ENCODE measurements around the gene ISX. TPM values are rescaled to one million over a fixed set of nuclear protein-coding genes. Genes with fewer than 3 reads are reported as not detected.

The ISX gene
- total RNA-seq, 1 experiment from 2014 or later, result not detected

DNA sequence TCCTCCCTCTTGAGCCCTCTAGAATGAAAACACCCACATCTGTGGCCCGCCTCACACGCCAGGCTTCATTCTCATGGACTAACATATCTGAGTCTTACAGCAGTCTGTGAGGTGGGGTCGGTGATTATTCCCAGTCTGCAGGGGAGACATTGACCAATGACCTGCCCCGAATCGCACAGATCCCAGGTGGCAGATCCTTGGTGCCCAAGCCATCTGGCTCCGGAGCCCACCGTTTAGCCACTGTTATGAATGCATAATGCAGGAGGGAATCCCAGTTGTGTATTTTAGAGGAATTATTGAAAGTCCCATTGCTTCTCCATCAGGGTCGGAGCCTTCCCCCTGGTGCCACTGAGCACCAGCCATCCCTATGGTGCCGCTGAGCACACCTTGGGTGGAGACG is 47.4 kb downstream of the ISX start:
- no peak for DNase-seq (ENCODE audit: low read depth)

DNA sequence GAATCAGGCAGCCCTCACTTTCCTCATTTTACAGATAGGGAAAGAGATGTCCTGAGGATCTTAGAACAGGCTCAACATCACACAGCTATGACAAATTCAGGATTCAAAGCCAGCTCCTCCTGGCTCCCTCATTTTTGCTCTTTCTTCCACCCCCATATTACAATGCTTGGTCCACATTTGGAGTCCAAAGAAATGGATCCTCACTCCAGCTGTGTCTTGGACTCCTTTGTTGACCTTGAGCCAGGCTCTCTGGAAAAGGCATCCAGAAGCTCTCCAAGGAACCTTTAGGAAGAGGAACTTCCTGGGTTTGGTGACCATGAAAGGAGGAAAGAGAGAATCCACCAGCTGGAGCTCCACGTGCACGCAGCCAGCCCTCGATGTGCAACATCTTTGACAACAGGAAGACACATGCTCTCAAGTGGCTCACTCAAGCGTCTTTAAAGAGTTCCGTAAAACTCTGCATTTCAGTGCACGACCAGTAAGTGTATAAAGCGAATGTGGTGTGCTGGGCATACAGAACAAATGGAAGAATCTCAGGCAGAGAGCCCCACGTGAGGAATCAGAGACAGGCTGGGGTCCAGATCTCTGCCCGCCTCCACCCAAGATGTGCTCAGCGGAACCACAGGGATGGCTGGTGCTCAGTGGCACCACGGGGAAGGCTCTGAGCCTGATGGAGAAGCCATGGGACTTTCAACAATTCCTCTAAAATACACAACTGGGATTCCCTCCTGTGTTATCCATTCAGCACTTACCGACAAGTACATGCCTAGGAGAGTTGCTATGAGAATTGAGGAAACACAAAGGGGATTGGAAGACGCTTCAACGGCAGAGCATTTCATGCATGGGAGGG is 48.4 kb downstream of the ISX start:
- no peak for DNase-seq (ENCODE audit: low read depth)

DNA sequence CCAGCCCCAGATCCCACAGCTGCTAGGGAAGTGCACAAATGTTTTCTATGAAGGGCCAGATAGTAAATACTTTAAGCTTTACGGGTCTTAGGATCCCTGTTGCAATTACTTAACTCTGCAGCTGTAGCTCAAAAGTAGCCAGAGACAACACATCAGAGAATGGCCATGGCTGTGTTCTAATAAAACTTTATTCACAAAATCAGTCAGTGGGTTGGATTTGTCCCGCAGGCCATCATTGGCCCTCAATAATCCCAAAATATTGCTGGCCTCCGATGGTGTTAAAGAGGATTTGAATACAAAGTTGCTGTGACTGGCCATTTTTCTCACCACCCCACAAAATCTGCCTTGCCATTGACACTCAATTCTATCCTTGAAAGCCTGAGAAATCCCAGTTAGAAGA is 49.6 kb downstream of the ISX start:
- no peak for DNase-seq (ENCODE audit: low read depth)

DNA sequence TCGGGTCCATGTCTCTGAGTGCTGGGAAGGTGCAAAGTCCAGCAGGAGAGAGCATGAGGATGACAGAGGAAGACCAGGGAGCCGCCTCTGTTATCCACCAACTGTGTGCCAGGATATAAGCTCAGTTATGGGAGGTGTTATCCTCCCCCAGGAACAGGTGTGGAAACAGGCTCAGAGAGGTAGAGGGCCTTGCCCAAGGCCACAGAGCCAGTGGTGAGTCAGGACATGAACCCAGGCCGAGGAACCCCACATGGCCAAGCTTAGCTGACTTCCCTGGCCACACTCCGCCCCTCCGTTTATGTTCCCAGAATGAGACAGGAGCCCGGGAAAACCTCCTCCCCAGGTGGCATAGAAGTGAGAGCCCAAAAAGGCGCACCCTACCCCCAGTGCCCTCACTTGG is 50.3 kb downstream of the ISX start:
- no peak for DNase-seq (ENCODE audit: low read depth)

DNA sequence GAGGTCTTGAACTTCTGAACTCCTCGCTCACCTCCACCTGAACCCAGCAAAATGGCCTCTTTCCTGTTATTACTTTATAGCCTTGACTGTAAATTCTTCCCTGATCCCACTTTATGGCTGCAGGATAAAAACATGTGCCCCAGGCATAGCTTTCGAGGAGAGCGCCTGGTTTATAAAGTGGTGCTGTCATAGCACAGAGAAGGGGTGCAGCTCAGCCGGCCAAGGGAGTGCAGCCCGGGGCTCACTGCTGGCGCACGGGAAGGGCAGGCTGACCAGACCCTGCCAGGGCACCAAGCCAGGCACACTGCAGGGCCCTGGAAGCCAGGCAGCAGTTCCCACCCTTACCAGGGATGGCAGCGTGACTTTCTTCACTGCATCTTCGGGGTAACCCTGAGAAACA is 50.9 kb downstream of the ISX start:
- peak; percentile 15 for DNase-seq (ENCODE audit: low read depth)

DNA sequence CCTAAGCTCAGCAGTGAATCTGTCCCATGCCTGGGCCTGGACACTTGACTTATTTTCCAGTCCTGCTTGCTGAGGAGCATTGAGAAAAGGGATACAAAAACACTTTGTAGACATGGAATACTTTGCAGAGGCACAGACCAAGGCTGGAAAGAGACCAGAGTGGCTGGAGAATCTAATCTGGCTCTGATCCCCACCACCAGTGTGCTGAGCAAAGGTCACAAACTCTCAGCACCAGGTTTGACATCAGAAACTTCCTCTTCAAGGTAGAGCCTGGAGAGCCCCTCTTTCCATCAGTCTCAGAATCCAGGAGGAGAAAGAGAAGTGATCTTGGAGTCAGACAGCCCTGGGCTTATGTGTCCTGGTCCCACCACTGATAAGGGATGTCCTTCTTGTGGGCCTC is 53.5 kb downstream of the ISX start:
- DNase-seq (ENCODE audit: low read depth), result no peak

DNA sequence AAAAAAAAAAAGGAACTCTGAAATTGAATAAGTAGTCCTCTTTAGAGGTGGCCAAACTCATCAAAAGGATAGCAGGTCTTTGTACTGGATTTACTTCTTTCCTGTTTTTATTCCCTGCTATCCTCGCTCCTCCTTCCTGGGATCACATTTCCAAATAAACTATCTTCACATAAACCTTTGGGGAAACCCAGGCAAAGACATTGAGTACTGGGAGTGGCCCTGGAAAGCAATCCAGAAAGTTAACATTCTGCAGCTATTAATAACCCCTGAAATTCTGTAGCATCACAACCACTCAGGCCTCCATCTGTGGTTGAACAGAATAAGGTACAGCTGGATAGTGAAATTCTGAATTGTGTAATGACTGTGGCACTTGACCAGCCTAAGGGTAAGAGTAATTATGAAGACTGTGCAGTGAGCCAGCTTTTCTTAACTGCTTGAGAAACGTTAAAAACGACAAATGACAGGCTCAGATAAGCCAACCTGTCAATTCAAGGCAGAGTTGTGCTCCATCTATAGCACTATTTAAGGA is 58.8 kb downstream of the ISX start:
- no peak for DNase-seq (ENCODE audit: low read depth)

DNA sequence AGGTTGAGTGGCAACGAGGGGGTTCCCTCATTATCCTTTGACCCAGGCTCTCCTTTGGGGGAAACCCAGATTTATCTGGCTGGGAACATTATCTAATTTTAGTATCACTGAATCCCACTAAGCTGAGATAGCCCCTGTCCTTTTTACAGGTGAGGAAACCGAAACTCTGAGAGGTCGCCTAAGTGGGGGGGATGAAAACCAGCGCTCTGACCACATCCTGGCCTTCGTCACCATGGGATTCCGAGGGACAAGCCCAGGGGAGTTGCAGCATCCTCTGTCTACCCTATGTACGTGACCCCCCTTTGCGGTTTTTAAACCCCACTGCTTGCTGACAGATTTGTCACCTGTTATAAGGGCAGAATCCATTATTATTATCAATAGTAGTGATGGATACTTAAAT is 61.0 kb downstream of the ISX start:
- DNase-seq (ENCODE audit: low read depth), result no peak

DNA sequence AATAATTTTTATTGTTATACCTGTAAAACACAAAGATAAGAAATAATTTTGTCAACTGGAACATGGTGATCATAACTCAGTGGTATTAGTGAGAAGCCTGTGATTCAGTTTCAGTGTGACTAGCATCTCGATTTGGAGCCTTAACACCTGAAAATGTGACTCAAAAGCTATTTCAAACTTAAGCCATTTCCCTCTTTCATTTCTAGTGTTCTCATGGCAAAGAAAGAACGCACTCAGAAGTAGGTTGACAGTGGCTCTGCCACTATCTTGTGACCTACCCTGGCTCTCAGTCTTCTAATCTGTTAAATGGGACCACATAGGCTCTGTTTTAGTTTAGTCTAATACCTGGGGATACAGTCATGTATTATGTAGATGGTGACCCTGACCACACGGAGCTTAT is 62.7 kb downstream of the ISX start:
- no peak for DNase-seq (ENCODE audit: low read depth)

DNA sequence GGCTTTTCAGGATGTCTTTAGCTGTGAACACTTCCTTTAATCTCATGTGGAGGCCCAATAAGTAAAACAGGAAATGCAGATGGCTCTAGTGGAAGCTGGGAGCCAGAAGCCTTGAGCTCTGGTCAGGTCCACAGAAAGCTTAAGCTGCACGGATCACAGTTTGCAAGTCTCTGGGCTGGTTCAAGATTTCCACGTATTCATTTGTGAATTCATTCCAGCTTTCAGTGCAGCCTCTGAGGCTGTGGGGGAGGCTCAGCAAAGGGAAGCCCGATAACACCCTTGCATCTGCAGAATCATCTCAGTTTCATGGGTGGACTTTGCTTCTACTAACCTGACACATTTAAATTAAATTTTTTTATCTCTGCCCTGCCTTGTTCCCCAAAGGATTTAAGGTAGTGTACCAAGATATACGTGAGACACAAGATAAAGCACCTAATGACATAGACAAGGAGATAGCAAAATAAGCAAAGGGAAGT is 65.6 kb downstream of the ISX start:
- DNase-seq (ENCODE audit: low read depth), result no peak

DNA sequence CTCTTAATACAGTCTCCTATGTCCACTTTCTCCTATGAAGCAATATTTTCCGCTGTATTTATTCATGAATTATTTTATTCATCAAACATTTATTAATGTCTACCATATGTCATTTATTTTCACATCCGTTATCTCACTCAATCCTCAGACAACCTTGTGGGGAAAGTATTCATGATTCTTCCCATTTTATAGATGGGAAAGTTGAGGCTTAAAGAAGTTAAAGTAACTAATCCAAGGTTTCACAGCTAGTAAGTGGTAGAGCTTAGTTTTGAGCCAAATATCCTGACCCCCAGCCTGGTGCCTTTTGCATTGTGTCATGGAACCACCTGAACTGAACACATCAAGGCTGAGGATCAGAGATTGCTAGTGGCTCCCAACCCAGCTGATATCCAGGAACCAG is 66.6 kb downstream of the ISX start:
- no peak for DNase-seq (ENCODE audit: low read depth)

DNA sequence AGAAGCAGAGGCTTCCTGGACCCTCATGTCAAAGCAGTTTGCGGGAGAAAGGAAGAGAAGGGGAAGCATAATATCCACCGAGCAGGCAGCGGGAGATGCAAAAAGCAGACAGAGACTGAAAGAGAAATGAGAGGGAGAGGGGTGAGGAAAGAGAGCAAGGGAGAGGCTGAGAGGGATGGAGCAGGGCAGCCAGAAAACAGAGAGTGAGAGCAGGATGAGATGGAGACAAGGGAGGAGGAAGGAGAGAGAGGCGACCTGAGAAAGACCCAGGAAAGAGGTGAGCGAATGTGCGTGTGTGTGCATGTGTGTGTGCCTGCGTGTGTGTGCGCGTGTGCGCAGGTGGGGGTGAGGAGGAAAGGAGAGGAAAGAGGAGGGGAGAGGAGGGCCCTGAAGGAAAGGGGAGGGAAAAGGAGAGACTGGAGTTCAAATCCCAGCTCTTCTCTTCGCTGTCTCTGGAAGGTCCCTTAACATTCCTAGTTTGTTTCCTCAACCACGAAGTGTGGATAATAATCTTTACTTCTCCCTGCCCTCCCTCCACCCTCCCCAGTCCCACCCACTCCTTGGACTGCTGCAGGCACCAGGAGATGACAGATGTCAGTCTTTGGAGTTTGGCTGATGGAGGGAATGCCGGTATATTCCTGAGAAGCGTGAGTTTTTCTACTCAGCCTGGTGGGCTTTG is 67.9 kb downstream of the ISX start:
- DNase-seq (ENCODE audit: low read depth), result no peak

DNA sequence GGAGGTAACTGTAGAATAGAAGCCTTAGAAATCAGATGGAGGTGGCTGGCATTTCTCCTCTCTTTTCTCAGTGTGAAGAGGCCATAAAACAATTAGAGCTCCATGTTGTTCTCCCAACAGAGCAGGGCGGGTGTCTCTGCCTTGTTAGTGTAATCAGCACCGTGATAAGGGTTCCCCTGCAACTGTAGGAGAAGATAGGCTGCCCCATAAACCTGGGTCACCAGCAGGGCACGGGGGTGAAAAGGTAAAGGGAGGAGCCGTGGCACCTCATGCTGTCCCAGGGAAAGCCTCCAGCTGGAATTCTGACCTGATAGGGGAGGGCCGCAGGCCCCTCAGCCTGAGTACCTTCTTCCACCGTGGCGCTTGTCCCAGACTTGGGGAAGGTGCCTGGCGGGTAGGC is 68.7 kb downstream of the ISX start:
- no peak for DNase-seq (ENCODE audit: low read depth)

DNA sequence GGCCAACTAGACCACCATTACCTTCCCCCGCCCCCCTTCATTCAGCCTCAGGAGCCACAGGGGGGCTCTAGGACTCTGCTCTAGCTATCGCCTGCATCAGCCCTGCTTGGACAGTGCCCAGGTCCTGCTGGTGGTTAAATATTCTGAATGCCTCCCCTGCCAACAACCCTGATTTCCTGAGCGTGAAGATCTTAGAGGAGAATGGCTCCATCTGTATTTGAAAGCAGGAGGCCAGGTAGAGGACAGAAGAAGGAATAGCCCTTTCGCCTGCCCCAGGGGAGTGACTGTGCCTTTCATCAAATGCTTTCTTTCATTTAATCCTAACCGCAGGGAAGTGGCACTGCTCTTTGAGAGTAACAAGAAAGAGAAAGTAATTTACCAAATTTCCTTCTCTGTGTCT is 69.2 kb downstream of the ISX start:
- peak; percentile 61 for DNase-seq (ENCODE audit: low read depth)

Other genes starting within 250 kb of the ISX start
- gene HMGXB4, start 191.3 kb downstream of the ISX start, total RNA-seq (2014; rRNA removed; shearing (Covaris generic)), result 8.3 and 17.6 TPM in 2 replicates
- gene TOM1, start 233.7 kb downstream of the ISX start, total RNA-seq (2014; rRNA removed; shearing (Covaris generic)), result 17.1 and 21.4 TPM in 2 replicates